Mucosa of descending colon (tissue), 3 donors: Measurements from ENCODE around the gene GRIN2C. TPM values are rescaled to one million over a fixed set of nuclear protein-coding genes. Genes with fewer than 3 reads are reported as not detected.

Source experiments
- ATAC-seq: fragments of 200-7000 bp; cut with Tn5 transposase; one replicate; pipeline ENCODE4 v1.9.1; 2020; ENCODE audit warnings: mild to moderate bottlenecking, moderate library complexity
- DNase-seq, 3 donors: peaks; one replicate each; pipeline ENCODE4 v3.0.0-alpha.2; 2020
- H3K36me3 ChIP-seq: fragments of 200-600 bp; one replicate; pipeline ENCODE4 v1.8.0; 2021; ENCODE audit warnings: low read depth, mild to moderate bottlenecking
- H3K4me1 ChIP-seq: fragments of 200-600 bp; one replicate; pipeline ENCODE4 v1.8.0; 2021; ENCODE audit warnings: low read depth, mild to moderate bottlenecking
- H3K4me3 ChIP-seq: fragments of 200-600 bp; one replicate; pipeline ENCODE4 v1.8.0; 2021; ENCODE audit warnings: mild to moderate bottlenecking
- H3K9me3 ChIP-seq: fragments of 200-600 bp; one replicate; pipeline ENCODE4 v1.8.0; 2021; ENCODE audit warnings: mild to moderate bottlenecking
- intact Hi-C, 2 donors: fragments of 100-400 bp; cut with DNase I in 1 of 2; cut with micrococcal nuclease in 1 of 2; formaldehyde crosslinking; loops; one replicate each; pipeline versions ENCODE4 v1.11.0 to v1.11.1; 2022; cut with DNase I, micrococcal nuclease
- total RNA-seq, 3 donors: library from RNA; stranded (reverse); fragmentation: NEBNext Ultra II Directional in 2 of 3; extraction: Animal tissue kit (Norgen Biotek cat#: 25700) in 2 of 3; gene quantifications; one replicate each; pipeline versions ENCODE4 v1.2.1 to v1.2.4, GENCODE V29; 2021 to 2023
- TF ChIP-seq, protein P1 (sequence below): fragments of 200-600 bp; IDR thresholded peaks from one replicate; pipeline ENCODE4 v1.8.0; 2022; ENCODE audit warnings: antibody characterized with exemption, mild to moderate bottlenecking
- donor health status: DM: no; HTN: no; CAD: no; lungs with moderate emphysema.
- donor health status: DM: no; HTN: no; CAD: no.
- donor health status: DM: no; HTN: yes; CAD: no.

The GRIN2C gene
- total RNA-seq, 3 donors from 2014 or later: 0.35 to 1.4 (median 0.55) TPM

DNA sequence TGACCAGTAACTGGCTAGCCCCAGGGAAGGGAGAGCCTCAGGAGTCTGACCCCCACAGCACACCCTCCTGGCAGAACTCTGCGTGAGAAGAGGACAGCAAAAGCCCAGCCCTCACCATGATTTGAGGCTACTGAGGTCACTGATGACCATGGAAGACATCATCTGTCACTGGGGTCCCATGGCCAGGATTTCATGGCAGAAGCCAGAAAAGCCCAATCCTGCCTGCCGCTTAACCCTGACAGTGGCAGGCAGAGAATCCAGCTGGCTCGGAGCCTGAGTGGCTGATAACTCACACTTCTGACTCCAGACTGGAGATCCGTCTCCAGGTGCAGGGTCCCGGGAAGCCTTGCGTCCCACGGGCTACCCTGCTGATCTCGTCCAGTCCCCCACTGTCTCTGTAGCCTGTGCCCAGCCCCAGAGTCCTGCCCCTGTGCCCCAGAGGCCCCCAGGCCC, 17.5 kb downstream of the GRIN2C start:
- TF ChIP-seq, protein P1, sequence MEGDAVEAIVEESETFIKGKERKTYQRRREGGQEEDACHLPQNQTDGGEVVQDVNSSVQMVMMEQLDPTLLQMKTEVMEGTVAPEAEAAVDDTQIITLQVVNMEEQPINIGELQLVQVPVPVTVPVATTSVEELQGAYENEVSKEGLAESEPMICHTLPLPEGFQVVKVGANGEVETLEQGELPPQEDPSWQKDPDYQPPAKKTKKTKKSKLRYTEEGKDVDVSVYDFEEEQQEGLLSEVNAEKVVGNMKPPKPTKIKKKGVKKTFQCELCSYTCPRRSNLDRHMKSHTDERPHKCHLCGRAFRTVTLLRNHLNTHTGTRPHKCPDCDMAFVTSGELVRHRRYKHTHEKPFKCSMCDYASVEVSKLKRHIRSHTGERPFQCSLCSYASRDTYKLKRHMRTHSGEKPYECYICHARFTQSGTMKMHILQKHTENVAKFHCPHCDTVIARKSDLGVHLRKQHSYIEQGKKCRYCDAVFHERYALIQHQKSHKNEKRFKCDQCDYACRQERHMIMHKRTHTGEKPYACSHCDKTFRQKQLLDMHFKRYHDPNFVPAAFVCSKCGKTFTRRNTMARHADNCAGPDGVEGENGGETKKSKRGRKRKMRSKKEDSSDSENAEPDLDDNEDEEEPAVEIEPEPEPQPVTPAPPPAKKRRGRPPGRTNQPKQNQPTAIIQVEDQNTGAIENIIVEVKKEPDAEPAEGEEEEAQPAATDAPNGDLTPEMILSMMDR: no peak
- no peak for ATAC-seq

DNA sequence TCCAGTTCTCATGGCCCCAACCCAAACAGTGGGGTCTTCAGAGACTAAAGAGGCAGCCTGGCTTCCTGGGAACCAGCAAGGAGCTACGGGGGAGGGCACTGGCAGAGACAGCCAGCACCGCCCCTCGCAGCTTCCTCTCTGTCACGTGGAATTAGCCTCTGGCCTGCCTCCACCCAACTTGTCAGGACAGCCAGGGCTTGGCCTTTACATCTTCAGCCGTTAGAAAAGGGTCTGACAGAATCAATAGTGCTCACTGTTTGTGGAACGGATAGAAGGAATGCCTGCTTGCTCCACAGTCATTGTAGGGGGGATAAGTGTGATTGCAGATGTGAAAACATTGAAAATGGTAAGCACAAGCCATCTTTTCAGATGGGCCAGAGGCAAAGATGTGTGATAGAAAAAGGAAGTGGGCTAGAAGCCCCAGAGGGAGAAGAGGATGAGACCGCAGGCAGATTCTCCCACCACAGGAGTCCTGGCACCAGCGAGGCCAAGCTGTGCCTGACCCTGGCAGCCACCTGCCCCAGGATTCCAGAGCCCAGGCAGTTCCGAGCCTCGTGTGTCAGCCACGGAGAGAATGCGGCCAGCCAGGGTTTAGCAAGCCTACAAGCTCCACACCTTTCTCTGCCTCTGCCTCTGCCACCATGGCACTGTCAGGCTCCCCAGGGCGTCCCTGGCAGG, 18.6 kb downstream of the GRIN2C start:
- ATAC-seq (no peak), DNase-seq (peak in 1 of 3 donors; percentile 40)
- no peaks in the 10 kb centered on the region for H3K4me1 ChIP-seq
- TF ChIP-seq, protein P1: no peak
- no peaks in the 10 kb centered on the region for H3K36me3 ChIP-seq
- H3K4me3 ChIP-seq: no peak overlapping the region
- no peaks in the 10 kb centered on the region for H3K9me3 ChIP-seq
- intact Hi-C loops: no loop called here

More for the DNA sequence above, 17.5 kb downstream of the GRIN2C start:
- no peak for DNase-seq
- no peaks in the 10 kb centered on the region for H3K36me3 ChIP-seq
- H3K9me3 ChIP-seq: no peaks in the 10 kb centered on the region
- intact Hi-C loops: no loop called here
- no peak overlapping the region for H3K4me3 ChIP-seq
- H3K4me1 ChIP-seq: no peaks in the 10 kb centered on the region

DNA sequence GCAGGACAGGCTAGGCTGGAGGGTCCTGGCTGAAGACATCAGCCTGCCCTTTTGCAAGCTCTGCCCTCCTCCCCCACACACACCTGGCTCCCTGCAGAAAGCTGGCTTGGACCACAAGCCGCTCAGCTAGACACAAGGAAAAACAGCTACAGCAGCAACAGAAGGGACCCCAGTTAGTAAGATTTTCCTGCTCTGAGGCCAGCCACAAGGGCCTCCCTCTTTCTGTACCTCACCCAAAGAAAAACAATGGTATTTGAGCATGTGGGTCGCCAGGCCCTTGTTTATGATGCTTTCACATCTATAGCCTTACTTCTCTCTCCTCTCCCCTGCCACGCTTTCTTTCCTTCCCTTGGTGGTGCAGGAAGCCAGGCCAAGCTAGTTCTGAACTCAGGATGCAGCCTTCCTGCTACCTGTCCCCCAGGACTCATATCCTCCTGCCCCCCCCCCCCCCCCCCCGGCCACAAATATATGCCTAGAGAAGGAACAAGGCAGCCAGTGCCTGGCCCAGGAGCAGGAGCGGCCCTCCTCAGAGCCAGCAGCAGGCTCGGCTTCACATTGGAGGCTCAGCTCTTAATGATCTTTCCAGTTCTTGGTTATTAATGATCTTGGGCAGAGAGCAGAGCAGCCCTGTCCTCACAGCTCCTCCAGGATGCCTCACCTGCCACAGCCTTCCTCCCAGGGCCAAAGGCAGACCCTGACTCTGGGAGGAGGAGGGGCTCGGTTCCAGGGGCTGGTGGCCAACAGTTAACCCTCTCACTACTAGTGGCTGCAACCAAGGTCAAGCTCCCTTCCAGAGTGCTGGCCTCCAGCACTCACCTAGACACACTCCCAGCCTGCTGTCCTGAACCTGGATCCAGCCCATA, 19.5 kb downstream of the GRIN2C start:
- TF ChIP-seq, protein P1: no peak
- DNase-seq: no peak
- Histone ChIP-seq H3K9me3 (no peaks in the 10 kb centered on the region), H3K4me3 (no peak overlapping the region), H3K4me1 (no peaks in the 10 kb centered on the region), H3K36me3 (no peaks in the 10 kb centered on the region)
- no peak for ATAC-seq
- intact Hi-C loops: no loop called here

DNA sequence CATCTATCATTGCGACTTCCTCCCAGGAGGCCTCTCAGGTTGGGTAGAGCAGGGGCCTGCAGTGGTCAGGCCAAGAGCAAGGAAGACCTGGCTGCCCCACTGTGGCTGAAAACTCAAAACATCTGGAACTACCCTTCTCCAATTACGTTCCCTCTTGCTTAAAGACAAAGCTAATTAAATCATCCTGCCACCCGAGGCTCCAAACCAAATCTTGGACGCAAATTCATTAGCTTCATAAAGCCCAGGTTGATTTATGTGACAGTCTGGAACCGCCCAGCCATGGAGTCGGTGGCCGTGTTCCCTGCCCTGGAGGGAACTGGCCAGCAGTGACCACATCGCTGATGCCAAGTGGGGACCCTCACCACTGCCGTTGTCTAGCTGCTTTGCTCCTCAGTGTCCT, 21.4 kb downstream of the GRIN2C start:
- no peak overlapping the region for H3K4me3 ChIP-seq
- DNase-seq: no peak
- TF ChIP-seq, protein P1: no peak
- no peak for ATAC-seq
- H3K36me3 ChIP-seq: no peaks in the 10 kb centered on the region
- intact Hi-C loops: no loop called here
- no peaks in the 10 kb centered on the region for H3K9me3 ChIP-seq
- no peaks in the 10 kb centered on the region for H3K4me1 ChIP-seq

DNA sequence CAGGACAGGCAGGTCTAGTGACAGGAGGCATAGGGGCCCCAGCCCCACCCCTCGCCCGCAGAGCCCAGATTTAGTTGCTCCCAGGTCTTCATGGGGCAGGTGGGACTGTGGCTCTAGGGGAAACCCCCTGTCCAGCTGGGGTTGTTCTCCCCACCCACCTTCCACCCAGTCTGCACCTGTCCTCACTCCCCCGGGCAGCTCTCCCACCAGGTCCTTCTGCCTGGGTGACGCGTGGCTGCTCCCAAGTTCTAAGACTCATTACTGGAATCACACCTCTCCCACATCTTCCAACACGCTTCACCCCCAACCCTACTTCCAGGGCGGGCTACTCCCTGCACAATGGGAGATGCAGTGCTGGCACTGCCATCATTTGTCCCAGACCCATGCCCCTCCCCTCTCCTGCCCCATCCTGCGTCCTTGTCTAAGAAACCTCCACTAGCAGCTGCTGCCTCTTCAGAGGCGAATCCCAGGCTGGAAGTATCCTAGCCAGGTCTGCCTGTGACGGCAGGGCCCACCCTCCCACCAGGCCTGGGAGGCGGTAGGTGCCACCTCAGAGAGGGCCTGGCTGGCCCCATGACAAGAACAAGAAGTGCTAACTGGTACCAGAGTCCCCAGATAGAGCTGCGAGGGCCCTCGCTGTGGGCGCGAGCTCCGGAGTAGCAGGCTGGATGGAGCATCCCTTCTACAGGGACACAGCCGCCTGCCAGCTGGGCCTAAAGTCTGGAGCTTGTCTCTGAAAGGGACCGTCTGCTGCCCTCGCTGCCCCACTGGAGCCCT, 22.8 kb downstream of the GRIN2C start:
- TF ChIP-seq, protein P1: no peak
- intact Hi-C loops: no loop called here
- H3K9me3 ChIP-seq: no peaks in the 10 kb centered on the region
- H3K36me3 ChIP-seq: no peaks in the 10 kb centered on the region
- H3K4me3 ChIP-seq: no peak overlapping the region
- no peak for ATAC-seq
- no peaks in the 10 kb centered on the region for H3K4me1 ChIP-seq
- no peak for DNase-seq
